ENCODE results near the gene BPIFA2. TPM values are rescaled to one million over a fixed set of nuclear protein-coding genes. Genes with fewer than 3 reads are reported as not detected.
"Not testable (repeated sequence)": the region's sequence is repeated elsewhere in the genome, so short reads cannot be mapped to it uniquely, and the experiment has no call there.

Gene BPIFA2
- total and polyA plus RNA-seq, 2 donors, result not detected

DNA sequence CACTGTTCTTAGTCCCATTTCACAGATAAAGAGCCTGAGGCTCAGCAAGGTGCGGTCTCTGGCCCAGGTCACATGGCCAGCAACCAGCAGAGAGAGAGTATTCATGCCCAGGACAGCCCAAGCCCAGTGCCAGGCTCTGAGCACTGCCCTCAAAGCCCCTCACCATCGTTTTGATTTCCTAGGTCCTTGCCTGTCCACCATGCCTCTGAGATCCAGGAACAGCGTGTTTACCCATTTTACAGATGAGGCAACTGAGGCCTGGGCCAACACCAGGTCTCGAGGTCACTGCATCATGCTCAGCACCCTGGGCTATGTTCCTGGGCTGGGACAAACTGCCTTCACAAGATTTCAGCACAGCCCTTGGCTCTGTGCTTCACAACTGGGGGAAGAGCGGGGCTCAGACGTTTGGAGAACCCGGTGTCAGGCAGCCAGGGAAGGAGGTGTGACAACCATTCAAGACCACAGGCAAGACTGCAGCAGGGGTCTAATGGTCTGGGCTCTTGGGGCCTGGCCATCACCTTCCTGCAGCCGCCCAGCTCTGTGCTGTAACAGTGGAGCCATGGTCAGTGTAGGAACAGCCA lies 1.3 kb upstream of the BPIFA2 start:
- no peaks in the 10 kb centered on the region for H3K4me1 ChIP-seq (ENCODE audit: insufficient read depth)
- no peak overlapping the region for H3K4me3 ChIP-seq (ENCODE audit: low read depth, low read length)
- 83% methylated on average over 8 of the region's 8 CpGs for WGBS
- H3K36me3 ChIP-seq (ENCODE audit: insufficient read depth), result no peaks in the 10 kb centered on the region
- DNase-seq (ENCODE audit: extremely low spot score), result no peak
- no peak overlapping the region for H3K27ac ChIP-seq (ENCODE audit: low read depth)

DNA sequence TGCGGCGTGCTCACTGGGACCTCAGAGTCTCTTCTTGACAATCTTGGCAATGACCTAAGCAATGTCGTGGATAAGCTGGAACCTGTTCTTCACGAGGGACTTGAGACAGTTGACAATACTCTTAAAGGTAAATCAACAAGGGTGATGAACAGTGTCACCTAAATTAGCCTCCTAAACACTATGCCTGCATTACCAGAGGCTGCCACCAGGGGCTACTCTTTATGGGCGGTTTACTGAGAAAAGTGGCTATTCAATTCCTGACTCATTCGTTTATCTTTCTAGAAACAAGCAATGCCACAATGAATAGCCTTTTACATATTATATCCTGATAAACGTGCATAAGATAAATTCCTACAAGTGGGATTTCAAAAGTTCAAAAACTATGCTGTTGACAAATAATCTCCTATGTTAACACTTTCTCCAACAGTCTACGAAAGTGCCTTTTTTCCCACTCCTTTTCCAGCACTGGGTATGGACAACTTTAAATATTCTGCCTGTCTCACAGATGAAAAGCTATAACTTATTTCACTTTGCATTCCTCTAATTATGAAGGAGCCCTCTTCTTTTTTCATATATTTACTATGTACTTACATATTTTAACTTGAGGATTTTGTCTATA lies 1.3 kb downstream of the BPIFA2 start:
- Histone ChIP-seq H3K27ac (ENCODE audit: low read depth) (no peak overlapping the region), H3K4me1 (ENCODE audit: insufficient read depth) (no peaks in the 10 kb centered on the region), H3K4me3 (ENCODE audit: low read depth, low read length) (no peak overlapping the region), H3K36me3 (ENCODE audit: insufficient read depth) (no peaks in the 10 kb centered on the region)
- 52% methylated on average over 8 of the region's 8 CpGs for WGBS
- DNase-seq (ENCODE audit: extremely low spot score), result no peak

DNA sequence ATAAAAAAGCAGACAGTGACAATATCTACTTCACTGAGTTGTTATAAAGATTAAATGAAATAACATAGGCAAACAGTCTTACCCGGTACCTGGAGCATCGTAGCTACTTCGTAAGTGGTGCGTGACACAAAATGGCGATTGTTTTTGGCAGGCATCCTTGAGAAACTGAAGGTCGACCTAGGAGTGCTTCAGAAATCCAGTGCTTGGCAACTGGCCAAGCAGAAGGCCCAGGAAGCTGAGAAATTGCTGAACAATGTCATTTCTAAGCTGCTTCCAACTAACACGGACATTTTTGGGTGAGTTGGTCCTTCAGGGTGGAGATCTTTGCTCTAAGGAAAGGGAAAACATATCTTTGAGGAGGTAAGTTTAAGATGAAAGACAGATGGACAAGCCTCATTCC lies 4.8 kb downstream of the BPIFA2 start:
- H3K4me3 ChIP-seq (ENCODE audit: low read depth, low read length), result no peak overlapping the region
- DNase-seq (ENCODE audit: extremely low spot score), result no peak
- no peaks in the 10 kb centered on the region for H3K36me3 ChIP-seq (ENCODE audit: insufficient read depth)
- H3K27ac ChIP-seq (ENCODE audit: low read depth), result no peak overlapping the region
- 38% methylated on average over 7 of the region's 7 CpGs for WGBS
- H3K4me1 ChIP-seq (ENCODE audit: insufficient read depth), result no peaks in the 10 kb centered on the region

DNA sequence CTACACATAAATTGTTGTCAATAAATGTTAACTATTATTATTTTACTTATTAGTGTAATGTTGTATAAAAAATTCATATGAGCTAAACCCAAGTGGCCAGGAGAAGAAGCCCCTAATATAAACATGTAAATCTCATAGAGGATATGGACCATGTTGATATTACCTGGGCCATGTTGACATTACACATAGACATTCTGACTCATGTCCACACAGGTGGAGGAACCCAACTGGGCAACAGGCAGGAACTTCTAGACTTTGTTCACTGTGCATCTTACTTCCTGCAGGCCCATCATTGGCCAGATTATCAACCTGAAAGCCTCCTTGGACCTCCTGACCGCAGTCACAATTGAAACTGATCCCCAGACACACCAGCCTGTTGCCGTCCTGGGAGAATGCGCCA lies 7.2 kb downstream of the BPIFA2 start:
- WGBS, result 92% methylated on average over 3 of the region's 3 CpGs
- H3K27ac ChIP-seq (ENCODE audit: low read depth), result no peak overlapping the region
- H3K4me3 ChIP-seq (ENCODE audit: low read depth, low read length), result no peak overlapping the region

DNA sequence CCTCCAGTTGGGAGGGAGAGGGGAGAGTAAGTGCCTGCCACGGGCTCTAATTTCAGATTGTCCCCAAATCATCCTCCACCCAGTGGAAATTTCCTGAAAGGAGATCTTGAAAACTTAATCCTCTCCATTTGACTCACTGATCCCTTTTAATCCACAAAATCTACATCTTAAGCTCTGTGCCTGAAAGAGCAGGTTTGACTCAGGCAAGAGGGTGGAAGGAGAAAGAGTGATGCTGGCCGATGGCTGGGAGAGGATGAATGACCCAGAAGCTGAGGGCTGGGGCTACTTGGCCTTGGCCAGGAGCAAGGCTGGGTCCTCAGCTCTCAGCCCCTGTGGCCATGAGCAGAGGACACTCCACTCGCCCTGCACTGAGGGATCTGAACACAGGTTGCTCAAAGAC lies 8.1 kb downstream of the BPIFA2 start:
- WGBS, result 41% methylated on average over 3 of the region's 3 CpGs
- no peak for DNase-seq (ENCODE audit: extremely low spot score)

More for the DNA sequence above, 7.2 kb downstream of the BPIFA2 start:
- Histone ChIP-seq H3K36me3 (ENCODE audit: insufficient read depth) (no peaks in the 10 kb centered on the region), H3K4me1 (ENCODE audit: insufficient read depth) (no peaks in the 10 kb centered on the region)
- no peak for DNase-seq (ENCODE audit: extremely low spot score)

DNA sequence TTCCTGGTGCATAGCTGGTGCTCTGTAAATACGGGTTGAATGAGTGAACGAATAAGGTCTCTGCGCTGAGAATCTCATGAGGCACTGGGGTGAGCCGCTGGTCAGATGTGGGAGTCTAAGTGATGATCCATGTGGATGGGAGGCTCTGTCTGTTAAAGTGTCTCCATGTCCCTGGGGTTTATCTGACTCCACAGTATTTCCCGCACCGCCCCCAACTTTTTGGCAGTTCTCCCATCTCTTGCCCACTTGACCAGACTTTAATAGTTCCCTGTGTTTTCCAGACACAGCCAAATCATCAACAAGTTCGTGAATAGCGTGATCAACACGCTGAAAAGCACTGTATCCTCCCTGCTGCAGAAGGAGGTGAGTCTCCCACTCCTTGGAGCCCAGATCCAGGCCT lies 9.9 kb downstream of the BPIFA2 start:
- DNase-seq (ENCODE audit: extremely low spot score), result no peak
- Histone ChIP-seq H3K4me1 (ENCODE audit: insufficient read depth) (no peaks in the 10 kb centered on the region), H3K27ac (ENCODE audit: low read depth) (no peak overlapping the region), H3K36me3 (ENCODE audit: insufficient read depth) (no peaks in the 10 kb centered on the region), H3K4me3 (ENCODE audit: low read depth, low read length) (no peak overlapping the region)
- 71% methylated on average over 9 of the region's 9 CpGs for WGBS

More for the DNA sequence above, 8.1 kb downstream of the BPIFA2 start:
- Histone ChIP-seq H3K36me3 (ENCODE audit: insufficient read depth) (no peaks in the 10 kb centered on the region), H3K4me3 (ENCODE audit: low read depth, low read length) (no peak overlapping the region), H3K4me1 (ENCODE audit: insufficient read depth) (no peaks in the 10 kb centered on the region), H3K27ac (ENCODE audit: low read depth) (no peak overlapping the region)

DNA sequence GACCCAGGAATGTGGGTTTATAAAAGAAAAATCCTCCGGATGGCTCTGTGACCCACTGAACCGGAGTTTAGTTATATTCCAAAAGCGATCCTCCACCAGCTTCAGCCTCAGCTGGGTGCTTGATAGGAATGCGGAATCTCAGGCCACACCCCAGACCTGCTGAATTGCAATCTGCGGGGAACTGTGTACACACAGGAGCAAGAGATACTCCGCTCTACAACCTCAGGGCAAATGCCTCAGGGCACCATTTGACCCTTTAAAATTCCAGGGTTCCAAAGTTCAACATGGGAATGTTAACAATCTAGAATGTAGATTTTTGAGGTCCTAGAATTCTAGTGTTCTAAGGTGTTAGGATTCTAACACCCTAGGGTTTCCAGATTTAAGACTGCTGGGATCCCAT lies 10.8 kb downstream of the BPIFA2 start:
- Histone ChIP-seq H3K4me3 (ENCODE audit: low read depth, low read length) (no peak overlapping the region), H3K4me1 (ENCODE audit: insufficient read depth) (no peaks in the 10 kb centered on the region), H3K27ac (ENCODE audit: low read depth) (no peak overlapping the region), H3K36me3 (ENCODE audit: insufficient read depth) (no peaks in the 10 kb centered on the region)
- WGBS, result 71% methylated on average over 6 of the region's 6 CpGs
- DNase-seq (ENCODE audit: extremely low spot score), result no peak

DNA sequence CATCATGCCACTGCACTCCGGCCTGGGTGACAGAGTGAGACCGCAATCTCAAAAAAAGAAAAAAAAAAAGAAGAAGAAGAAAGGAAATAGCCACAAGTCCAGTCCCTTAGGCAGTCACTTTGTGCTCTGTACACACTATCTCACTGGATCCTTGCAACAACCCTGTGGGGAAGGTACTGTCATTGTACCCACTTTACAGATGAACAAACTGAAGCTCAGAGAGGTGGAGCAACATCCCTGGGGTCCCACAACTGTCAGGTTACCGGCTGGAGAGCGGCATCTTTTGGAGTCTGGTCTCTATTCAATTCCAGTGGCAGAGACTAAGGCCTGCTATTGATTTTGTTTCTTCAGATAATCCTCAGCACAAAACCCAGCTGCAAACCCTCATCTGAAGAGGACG lies 12.2 kb downstream of the BPIFA2 start:
- 90% methylated on average over 5 of the region's 5 CpGs for WGBS
- Histone ChIP-seq H3K36me3 (ENCODE audit: insufficient read depth) (no peaks in the 10 kb centered on the region), H3K4me3 (ENCODE audit: low read depth, low read length) (no peak overlapping the region), H3K4me1 (ENCODE audit: insufficient read depth) (no peaks in the 10 kb centered on the region), H3K27ac (ENCODE audit: low read depth) (no peak overlapping the region)
- no peak for DNase-seq (ENCODE audit: extremely low spot score)

DNA sequence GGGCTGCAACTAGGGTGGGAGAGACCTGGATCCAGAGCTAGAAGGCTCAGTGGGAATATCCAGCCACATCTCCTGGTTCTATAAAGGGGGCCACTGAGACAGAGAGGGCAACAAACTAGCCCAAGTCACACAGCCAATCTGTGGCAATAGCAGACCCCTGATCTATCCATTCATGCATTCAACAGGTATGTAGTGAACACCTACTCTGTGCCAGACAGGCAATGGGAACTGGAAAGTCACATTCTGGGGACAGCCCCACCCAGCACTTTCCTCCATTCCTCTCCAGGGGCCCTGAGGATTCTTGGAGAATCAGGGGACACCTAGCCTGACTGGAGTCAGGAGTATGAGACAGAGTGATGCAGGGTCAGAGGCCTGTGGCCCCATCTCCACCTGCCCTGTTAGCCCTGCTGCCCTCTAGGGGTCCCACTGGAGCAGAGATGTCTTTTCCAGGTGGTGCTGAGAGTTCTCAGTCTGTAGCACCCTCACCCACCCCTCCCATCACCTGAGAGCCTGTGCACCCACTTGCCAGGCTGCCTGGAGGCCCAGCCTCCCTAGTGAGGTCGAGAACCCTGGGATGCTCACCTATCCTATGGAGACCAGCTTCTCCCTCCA lies 13.6 kb downstream of the BPIFA2 start:
- DNase-seq (ENCODE audit: extremely low spot score), result no peak
- H3K27ac ChIP-seq (ENCODE audit: low read depth), result no peak overlapping the region
- no peaks in the 10 kb centered on the region for H3K36me3 ChIP-seq (ENCODE audit: insufficient read depth)
- no peaks in the 10 kb centered on the region for H3K4me1 ChIP-seq (ENCODE audit: insufficient read depth)
- H3K4me3 ChIP-seq (ENCODE audit: low read depth, low read length), result no peak overlapping the region
- 48% methylated on average over 1 of the region's 1 CpG for WGBS

DNA sequence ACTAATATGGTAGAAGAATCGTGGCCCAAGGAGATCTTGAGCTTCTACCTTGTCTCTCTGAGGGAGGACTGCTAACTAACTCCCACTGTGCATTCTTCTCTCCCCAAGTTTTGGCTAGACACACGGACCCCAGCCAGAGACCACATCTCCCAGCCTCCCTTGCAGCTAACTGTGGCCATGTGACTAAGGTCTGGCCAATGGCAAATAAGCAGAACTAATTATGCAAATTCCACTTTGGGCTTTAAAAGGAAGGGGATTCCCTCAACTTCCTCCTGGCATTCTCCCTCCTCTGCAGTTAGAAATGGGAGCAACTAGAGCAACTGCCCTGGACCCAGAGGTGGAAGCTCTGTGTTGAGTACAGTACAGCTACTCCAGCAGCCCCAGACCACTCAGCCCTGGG lies 15.4 kb downstream of the BPIFA2 start:
- Histone ChIP-seq H3K27ac (ENCODE audit: low read depth) (no peak overlapping the region), H3K4me3 (ENCODE audit: low read depth, low read length) (no peak overlapping the region), H3K4me1 (ENCODE audit: insufficient read depth) (no peaks in the 10 kb centered on the region), H3K36me3 (ENCODE audit: insufficient read depth) (no peaks in the 10 kb centered on the region)
- DNase-seq (ENCODE audit: extremely low spot score), result no peak
- 77% methylated on average over 2 of the region's 2 CpGs for WGBS

DNA sequence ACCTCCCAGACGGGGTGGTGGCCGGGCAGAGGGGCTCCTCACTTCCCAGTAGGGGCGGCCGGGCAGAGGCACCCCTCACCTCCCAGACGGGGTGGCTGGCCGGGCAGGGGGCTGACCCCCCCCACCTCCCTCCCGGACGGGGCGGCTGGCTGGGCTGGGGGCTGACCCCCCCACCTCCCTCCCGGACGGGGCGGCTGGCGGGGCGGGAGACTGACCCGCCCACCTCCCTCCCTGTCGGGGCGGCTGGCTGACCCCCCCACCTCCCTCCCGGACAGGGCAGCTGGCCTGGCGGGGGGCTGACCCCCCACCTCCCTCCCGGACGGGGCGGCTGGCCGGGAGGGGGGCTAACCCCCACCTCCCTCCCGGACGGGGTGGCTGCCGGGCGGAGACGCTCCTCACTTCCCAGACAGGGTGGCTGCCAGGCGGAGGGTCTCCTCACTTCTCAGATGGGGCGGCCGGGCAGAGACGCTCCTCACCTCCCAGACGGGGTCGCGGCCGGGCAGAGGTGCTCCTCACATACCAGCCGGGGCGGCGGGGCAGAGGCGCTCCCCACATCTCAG lies 17.2 kb downstream of the BPIFA2 start:
- H3K27ac ChIP-seq (ENCODE audit: low read depth); H3K4me3 ChIP-seq (ENCODE audit: low read depth, low read length); H3K36me3 ChIP-seq (ENCODE audit: insufficient read depth); H3K4me1 ChIP-seq (ENCODE audit: insufficient read depth); DNase-seq (ENCODE audit: extremely low spot score): not testable (repeated sequence)
- WGBS, result 84% methylated on average over 40 of the region's 40 CpGs

DNA sequence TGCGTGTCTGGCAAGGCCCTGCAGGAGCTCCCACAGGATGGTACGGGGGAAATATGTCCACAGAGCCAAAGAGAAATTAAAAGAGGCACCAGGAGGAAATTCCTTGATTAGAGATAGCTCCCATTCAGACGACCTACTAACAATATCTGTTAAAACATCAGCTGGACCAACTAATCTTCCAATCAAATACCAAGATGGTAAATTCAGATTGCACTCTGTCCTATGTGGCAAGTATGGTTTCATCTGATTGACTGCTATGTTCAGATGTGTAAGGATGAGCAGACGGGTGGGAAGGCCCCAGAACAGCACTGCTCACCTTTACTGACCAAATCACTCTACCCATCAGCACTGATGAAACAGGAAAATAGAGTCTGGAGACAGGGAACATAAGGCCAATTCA lies 19.5 kb downstream of the BPIFA2 start:
- Histone ChIP-seq H3K36me3 (ENCODE audit: insufficient read depth) (no peaks in the 10 kb centered on the region), H3K27ac (ENCODE audit: low read depth) (no peak overlapping the region), H3K4me3 (ENCODE audit: low read depth, low read length) (no peak overlapping the region), H3K4me1 (ENCODE audit: insufficient read depth) (no peaks in the 10 kb centered on the region)
- 74% methylated on average over 4 of the region's 4 CpGs for WGBS
- DNase-seq (ENCODE audit: extremely low spot score), result no peak

DNA sequence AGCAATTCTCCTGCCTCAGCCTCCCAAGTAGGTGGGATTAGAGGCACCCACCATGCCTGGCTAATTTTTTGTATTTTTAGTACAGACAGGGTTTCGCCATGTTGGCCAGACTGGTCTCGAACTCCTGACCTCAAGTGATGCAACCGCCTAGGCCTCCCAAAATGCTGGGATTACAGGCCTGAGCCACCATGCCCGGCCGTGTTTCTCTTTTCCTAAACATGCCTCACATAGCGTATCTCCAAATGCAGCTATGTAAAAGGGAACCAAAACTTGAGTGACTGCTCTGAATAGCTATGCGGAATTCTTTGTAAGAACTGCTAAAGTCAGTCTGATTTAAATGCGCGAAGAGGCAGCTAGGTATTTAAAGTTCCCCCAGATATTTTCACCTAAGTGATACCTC lies 20.5 kb downstream of the BPIFA2 start:
- no peak overlapping the region for H3K4me3 ChIP-seq (ENCODE audit: low read depth, low read length)
- H3K4me1 ChIP-seq (ENCODE audit: insufficient read depth), result no peaks in the 10 kb centered on the region
- DNase-seq (ENCODE audit: extremely low spot score), result no peak
- H3K36me3 ChIP-seq (ENCODE audit: insufficient read depth), result no peaks in the 10 kb centered on the region
- 81% methylated on average over 9 of the region's 9 CpGs for WGBS
- no peak overlapping the region for H3K27ac ChIP-seq (ENCODE audit: low read depth)

DNA sequence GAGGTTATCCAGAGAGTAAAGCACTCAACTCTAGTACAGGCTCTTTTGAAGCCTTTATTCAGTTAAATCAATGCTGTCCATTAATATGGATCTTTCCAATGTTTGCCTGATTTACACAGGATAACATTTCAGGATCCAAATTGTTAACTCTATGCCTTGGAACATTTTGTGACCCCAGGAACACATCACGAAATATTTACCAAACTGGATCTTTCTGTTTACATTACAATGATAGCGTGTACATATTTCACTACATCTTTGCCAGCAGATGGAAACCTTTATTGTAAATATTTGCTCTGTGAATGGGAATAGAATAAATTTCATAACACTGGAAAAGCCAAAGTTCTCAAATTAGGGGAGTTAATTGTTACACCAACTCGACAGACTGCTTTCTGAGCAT lies 23.5 kb downstream of the BPIFA2 start:
- 16% methylated on average over 3 of the region's 3 CpGs for WGBS
- H3K4me1 ChIP-seq (ENCODE audit: insufficient read depth), result no peaks in the 10 kb centered on the region
- DNase-seq (ENCODE audit: extremely low spot score), result no peak
- H3K36me3 ChIP-seq (ENCODE audit: insufficient read depth), result no peaks in the 10 kb centered on the region
- H3K27ac ChIP-seq (ENCODE audit: low read depth), result no peak overlapping the region
- H3K4me3 ChIP-seq (ENCODE audit: low read depth, low read length), result no peak overlapping the region

Data from urinary bladder (tissue), 4 donors.